ENCODE measurements around the gene IL2RA.

IL2RA gene

GRCh38 chr10:5973069-5973468 lies 89.1 kb downstream of the IL2RA start:
- no peak overlapping the region for H3K4me3 ChIP-seq (ENCODE audit: low read depth, low read length)
- TF ChIP-seq, protein P1, sequence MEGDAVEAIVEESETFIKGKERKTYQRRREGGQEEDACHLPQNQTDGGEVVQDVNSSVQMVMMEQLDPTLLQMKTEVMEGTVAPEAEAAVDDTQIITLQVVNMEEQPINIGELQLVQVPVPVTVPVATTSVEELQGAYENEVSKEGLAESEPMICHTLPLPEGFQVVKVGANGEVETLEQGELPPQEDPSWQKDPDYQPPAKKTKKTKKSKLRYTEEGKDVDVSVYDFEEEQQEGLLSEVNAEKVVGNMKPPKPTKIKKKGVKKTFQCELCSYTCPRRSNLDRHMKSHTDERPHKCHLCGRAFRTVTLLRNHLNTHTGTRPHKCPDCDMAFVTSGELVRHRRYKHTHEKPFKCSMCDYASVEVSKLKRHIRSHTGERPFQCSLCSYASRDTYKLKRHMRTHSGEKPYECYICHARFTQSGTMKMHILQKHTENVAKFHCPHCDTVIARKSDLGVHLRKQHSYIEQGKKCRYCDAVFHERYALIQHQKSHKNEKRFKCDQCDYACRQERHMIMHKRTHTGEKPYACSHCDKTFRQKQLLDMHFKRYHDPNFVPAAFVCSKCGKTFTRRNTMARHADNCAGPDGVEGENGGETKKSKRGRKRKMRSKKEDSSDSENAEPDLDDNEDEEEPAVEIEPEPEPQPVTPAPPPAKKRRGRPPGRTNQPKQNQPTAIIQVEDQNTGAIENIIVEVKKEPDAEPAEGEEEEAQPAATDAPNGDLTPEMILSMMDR (IDR thresholded peaks at IDR 0.05; ENCODE audit: borderline replicate concordance, insufficient read depth, low read depth, low read length) = no peak

DNA sequence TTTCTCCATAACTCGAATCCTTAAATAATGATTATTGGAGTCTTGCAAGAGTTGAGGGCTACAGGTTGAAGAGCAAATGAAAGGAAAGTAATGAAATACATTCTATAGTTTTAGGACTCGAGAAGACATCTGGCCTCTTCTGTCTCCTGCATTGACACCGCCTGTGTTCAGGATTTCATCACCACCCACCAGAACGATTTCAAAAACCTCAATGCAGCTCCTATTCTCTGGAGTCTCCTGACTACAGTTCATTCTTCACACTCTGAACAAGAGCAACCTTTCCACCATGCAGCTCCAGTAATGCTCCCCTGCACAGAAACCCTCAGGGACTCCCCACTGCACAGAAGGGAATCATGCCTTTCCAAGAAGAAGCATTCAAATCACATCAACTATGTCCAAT lies 90.3 kb downstream of the IL2RA start:
- TF ChIP-seq, protein P1 (IDR thresholded peaks at IDR 0.05; ENCODE audit: borderline replicate concordance, insufficient read depth, low read depth, low read length) = no peak
- H3K4me3 ChIP-seq (ENCODE audit: low read depth, low read length) = no peak overlapping the region

- H3K4me3 ChIP-seq (ENCODE audit: low read depth, low read length) = no peak overlapping the region
- TF ChIP-seq, protein P1 (IDR thresholded peaks at IDR 0.05; ENCODE audit: borderline replicate concordance, insufficient read depth, low read depth, low read length) = no peak
Observed at GRCh38 chr10:5971315-5971832, 90.8 kb downstream of the IL2RA start.

DNA sequence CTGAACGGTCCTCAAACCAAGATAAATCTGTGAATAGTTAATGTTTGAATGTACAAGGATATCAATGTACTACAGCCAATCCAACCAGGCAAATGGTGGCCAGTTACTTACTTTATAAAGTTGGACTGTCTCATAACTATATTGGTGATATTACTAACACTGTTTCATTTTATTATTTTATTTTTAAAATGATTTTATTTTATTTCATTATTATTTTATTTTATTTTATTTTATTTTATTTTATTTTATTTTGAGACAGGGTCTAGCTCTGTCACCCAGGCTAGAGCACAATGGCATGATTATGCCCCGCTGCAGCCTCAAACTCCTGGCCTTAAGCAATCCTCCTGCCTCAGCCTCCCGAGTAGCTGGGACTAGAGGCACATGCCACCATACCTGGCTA lies 91.6 kb downstream of the IL2RA start:
- TF ChIP-seq, protein P1 (IDR thresholded peaks at IDR 0.05; ENCODE audit: borderline replicate concordance, insufficient read depth, low read depth, low read length) = no peak
- no peak overlapping the region for H3K4me3 ChIP-seq (ENCODE audit: low read depth, low read length)

DNA sequence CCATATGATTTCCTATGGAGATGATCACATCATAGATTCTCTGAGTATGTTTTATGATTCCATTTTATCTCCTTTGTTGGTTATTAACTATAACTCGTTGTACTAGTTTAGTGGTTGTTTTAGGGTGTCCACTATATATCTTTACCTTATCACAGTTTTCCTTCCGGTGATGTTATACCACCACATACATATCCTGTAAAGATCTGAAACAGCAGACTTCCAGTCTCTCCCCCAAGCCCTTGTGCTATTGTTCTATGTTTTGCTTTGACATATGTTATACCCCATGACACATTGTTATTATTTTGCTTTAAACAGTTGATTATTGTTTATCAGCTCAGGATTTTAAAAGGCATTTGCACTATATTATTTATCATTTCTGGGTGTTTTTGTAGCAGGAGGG lies 92.1 kb downstream of the IL2RA start:
- no peak overlapping the region for H3K4me3 ChIP-seq (ENCODE audit: low read depth, low read length)
- TF ChIP-seq, protein P1 (IDR thresholded peaks at IDR 0.05; ENCODE audit: borderline replicate concordance, insufficient read depth, low read depth, low read length) = no peak

DNA sequence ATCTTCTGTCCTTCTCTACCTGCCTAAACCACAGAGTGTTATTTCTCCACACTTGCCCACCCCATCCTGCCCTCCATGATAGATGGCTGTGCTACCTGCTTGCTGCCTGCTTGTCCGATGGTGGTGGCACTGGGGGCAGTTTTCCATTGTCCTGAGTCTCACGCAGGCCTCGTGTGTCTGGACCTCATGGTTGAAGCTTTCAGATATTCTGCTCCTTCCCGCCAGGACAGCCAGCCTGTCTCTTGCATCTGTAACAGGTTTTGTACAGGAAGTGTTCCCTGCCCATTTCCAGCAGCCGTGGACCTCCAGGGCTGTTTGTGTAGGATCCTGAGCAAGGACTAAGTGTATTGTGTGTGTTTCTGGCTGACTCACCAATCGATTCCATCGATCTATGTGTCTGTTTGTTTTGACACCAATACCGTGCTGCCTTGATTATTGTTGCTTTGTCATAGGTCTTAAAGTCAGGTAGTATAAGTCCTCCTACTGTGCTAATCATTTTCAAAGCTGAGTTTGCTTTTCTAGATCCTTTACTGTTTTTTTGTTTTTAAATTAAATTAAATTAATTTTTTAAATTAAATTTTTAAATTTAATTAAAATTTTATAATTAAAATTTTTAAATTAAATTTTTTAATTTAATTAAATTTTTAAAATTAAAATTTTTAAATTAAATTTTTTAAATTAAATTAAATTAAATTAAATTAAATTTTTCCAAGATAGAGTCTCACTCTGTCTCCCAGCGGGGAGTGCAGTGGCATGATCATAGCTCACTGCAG lies 93.3 kb downstream of the IL2RA start:
- TF ChIP-seq, protein P1 (IDR thresholded peaks at IDR 0.05; ENCODE audit: borderline replicate concordance, insufficient read depth, low read depth, low read length) = no peak
- H3K4me3 ChIP-seq (ENCODE audit: low read depth, low read length) = no peak overlapping the region

Measured in GM12875 (cell line).